Activated gamma-delta T cell (primary cell): ENCODE measurements around the gene HMCN2.
"Not testable (repeated sequence)": the region's sequence is repeated elsewhere in the genome, so short reads cannot be mapped to it uniquely, and the experiment has no call there.

ENCODE experiments used
- DNase-seq: peaks from one replicate; lab custom pipeline; 2025; lab: John Stamatoyannopoulos, UW

The HMCN2 gene

DNA sequence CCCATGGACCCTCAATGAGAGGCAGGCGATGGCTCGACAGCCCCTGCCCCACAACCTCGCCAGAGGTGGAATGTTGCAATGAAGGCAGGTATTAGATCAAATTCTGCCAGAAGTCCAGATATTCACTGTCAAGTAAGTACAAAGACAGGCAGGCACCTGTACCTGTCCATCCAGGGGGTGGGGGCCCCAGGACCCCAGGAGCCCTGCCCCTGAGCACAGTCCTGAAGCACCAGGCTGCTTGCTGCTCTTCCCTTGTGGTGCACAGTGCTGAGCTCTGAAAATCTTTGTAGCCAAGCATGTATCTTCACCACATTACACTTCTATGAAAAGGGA lies 26.2 kb upstream of the HMCN2 start:
- DNase-seq: no peak

DNA sequence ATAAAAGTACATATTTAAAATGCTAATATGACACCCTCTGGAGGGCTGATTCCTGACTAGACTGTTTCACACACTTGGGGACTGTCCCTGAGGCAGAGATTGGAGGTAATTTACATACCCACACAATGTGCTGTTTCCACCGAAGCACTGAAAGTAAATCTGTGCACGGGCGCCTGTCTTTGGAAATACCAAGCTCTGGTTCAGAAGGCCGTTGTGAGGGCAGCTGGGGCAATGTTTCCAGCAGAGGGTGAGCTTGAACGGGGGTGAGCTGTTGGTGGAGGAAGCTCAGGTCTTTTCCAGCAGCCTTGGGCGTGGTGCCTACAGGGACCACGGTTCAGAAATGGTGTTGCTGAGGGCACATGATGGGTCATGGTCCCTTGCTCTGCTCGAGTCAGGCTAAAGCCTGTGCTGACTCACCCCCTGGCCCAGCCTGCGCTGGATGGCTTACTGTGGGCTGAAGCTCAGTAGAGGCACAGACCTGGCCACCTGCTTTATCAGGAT lies 25.8 kb upstream of the HMCN2 start:
- no peak for DNase-seq

DNA sequence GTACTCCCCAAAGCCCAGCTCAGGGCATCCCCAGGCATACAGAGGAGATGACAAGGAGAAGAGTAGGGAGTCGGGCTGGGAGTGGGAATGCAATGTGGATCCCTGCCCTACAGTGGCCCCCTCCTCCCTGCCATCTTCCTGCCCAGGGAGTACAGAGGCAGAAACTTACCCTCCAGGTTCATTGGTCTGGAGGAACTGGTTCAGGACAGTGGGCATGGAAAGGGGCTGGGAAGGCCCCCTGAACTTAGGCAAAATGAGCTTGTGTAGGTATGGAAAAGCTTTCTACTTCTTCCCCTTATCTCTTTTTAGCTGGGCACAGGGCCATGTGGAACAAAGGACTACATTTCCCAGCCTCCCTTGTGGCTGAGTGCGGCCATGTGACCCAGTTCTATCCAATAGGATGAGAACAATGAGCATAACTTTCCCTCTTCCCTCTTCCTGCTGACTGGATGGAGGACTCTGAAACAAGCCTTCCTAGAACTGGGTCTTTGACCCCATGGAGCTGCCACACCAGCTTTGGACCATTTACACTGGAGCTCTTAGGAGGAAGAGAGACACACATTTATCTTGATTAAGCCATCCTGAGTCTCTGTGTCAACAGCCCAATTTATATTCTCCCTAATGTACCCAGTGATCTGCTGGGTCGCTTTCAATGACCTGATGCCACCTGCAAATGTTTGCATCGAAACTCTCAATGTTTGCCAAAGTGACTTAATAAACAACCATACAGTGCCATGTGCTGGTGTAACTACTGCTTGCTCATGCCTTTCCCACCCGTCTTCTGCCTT lies 25.0 kb upstream of the HMCN2 start:
- no peak for DNase-seq

DNA sequence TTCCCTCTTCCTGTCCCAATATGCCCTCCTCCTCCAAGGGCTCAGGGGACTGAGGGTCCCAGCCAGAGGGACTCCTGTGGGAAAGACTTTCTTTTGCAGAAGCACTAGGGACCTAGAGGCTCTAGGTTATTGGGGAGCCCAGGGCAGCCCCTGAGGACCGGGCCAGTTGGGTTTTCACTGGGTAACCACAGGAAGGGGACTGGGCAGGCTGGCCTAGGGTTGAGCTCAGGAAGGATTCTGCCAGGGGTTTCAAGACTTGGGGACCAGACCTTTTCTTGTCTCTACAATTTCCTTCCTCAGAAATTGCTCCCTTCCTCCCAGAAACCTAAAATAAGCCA lies 24.4 kb upstream of the HMCN2 start:
- no peak for DNase-seq

DNA sequence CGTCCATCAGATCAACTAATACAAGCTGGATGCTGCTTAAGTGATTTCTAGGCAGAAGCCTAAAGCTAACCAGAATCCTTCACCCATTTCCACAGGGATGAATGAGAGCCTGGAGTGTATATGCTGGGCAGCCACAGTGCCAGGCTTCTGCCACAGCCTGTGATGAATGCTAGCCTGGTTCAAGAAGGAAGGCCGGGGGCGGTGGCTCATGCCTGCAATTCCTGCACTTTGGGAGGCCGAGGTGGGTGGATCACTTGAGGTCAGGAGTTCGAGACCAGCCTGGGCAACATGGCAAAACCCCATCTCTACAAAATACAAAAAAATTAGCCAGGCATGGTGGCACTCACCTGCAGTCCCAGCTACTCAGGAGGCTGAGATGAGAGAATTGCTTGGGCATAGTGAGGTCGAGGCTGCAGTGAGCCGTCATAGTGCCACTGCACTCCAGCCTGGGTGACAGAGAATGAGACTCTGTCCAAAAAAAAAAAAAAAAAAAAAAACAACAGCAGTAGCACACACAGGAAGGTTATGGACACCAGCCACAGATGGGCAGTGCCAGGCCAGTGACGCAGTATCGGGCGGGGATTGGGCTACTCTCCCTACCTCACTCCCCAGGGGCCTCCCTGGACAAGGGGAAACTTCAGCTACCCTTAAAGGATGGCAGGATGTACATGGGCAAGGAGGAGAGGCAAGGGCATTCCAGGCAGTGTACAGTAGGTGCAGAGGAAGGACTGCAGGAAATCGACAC lies 23.1 kb upstream of the HMCN2 start:
- DNase-seq: no peak

DNA sequence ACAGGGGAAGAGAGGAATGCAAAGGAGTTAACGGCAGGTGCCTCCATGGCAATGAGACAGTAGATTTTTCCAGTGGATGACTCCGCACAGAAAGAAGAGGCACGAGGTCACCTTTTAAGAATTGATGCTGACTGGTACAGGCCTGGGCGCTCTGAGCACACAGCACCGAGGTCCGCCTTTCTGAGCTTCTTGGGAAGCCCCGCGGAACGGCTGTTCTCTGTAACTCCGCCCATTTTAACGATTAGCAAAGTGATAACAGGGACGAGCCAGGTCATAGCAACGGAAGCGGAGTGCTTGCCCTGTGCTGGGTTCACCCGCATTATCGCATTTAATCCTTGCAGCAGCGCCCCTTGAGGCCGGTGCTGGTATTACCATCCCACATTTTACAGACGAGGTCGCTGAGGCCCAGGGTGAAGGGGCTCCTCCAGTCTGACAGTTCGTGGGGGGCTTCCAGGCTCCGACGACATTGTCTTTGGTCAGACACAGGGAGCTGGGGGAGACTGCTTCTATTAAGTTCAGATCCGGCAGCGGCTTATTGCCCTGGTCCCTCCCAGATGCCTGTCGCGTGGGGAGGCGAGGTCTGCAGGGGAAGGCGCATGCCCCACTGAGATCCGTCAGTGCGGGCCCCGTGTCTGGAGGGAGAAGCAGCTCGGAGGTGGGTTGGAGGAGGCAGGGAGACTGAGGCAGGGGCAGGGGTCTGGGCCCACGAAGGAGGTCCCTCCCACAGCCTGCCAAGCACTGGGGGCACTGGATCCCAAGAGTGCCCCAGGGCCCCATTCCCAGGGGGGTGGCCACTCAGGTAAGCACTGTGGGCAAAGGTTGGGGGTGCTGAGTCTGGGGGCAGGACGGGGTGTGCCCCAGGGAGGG lies 22.3 kb upstream of the HMCN2 start:
- DNase-seq: no peak

DNA sequence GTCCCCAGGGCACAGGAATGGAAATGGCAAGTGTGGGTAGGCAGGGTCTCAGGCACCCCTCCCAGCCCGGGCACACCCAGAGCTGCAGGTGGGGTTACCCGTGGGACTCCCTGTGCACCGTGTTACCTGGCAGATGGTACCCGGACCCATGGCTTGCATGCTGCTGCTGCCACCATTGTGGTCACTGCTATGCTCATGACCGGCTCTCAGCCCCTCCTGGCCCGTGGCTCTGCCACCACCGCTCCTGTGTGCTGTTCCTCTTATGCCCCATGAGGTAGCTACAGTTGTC lies 21.7 kb upstream of the HMCN2 start:
- DNase-seq: no peak

DNA sequence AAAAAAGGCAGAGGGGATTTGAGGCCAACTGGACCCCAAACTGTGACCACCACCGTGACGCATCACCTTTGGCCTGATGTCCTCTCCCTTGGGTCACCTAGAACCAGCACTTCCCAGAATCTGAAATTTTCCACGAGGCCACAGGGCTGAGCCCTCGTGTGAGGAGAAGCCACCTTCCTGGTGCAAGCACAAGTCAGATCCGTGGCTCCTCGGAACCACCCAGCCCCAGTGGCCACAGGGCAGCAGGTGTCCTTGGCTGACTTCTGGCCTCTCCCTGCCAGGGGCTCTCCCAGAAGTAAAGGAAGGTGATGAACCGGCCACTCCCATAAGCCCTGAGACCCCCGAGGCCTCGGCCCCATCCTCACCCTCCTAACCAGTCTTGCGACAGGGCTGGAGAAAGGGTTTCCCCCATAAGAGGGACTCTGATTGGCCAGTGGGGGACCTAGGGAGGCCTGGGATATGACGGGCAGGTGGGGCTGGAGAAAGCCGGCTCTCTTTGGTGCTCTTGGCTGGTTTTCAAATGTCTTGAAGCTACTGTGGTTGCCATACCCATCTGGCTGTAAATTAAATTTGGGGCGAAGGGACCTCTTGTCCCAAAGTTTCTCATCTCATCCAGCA lies 20.9 kb upstream of the HMCN2 start:
- DNase-seq: no peak

DNA sequence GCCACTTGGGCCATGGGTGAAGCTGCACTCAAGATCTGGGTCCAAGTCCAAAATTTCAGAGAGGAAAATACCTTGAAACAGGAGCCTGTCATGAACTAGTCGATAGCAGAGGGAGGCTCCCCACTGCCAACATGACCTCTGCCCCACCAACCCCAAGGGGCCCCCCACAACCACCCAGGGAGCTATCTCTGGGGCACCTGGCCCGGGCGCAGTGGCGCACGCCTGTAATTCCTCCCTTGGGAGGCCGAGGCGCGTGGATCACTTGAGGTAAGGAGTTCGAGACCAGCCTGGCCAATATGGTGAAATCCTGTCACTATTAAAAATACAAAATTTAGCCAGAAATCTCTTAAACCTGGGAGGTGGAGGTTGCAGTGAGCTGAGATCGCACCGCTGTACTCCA lies 20.1 kb upstream of the HMCN2 start:
- DNase-seq: no peak

DNA sequence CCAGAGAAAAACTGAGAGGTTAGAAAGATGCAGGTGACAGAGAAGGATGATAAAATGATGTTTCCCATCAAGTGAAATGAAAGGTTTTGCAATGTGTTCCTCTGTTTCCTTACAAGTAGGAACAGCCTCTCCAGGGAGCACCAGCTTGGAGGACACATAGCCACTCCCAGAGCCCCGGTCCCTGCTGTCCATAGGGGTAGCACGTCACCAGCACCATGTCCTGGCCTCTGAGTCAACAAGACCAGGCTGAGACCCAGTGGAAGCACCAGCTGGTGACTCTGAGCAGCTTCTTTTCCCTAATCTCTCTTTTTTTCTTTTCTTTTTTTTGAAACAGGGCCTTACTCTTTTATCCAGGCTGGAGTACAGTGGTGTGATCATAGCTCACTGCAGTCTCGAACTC lies 19.4 kb upstream of the HMCN2 start:
- no peak for DNase-seq

DNA sequence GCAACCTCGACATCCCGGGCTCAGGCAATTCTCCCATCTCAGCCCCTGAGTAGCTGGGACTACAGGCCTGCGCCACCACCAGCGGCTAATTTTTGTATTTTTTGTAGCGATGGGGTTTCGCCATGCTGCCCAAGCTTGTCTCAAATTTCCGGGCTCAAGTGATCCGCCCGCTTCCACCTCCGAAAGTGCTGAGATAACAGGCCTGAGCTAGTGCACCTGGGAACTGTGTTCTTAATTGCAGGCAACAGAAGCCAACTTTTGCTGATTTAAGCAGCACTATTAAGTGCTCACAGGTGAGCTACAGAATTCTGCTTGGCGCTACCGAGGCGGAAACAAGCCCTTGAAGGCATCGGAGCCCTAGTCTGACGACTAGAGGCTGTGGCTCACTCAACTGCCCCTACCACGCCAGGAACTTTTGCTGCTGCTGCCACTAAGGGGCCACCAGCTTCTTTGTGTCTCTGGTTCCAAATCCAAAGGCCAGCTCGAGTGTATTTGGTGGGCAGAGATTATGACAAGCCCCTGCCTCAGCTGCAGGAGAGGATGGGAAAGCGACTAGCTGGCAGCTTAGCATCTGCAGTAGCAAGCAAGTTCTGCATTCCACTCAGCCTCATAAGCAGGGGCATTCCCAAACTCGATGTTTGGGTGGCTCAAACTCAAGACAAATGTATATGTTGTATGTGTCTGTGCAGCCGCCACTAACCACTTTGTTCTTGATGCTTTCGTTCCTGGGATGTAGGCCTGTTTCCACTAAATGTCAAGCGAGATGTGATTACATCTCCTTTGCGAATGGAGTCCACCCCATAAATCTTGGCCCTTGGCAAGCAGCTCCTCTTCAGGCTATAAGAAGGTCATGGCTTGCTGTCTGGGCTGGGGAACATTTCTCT lies 10.6 kb upstream of the HMCN2 start:
- DNase-seq: no peak

DNA sequence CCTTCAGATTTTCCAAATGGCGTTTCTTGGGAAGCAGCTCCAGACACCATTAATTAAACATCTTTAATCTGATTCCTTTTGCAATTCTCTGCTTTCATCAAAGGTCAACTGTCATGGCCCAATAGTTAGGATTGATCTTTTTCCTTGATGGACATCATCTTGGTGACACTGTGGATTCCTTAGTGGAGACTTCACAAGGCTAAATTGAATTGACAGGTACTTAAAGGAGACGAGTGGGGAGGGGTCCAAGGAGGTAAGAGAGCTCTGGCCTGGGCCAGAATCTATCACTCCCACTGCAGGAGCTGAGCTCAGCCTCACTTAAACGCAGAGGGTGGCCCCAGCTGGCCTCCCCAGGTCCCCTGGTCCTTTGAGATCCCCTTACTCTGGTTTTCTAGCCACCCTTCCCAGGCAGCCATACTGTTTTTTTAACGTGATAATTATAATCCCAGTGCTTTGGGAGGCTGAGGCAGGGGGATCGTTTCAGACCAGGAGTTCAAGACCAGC lies 9.9 kb upstream of the HMCN2 start:
- no peak for DNase-seq

DNA sequence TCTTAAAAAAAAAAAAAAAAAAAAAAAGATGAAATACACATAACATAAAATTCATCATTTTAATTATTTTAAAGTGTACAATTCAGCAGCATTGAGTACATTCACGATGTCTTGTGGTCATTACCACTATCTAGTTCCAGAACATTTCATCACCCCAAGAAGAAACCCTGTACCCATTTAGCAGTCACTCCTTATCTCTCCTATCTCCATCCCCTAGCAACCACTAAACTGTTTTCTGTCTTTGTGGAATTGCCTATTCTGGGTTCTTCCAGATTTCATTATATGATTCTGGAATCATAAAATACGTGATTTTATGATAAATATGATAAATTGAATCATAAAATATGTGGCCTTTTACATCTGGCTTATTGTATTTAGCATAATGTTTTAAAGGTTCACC lies 8.9 kb upstream of the HMCN2 start:
- no peak for DNase-seq

DNA sequence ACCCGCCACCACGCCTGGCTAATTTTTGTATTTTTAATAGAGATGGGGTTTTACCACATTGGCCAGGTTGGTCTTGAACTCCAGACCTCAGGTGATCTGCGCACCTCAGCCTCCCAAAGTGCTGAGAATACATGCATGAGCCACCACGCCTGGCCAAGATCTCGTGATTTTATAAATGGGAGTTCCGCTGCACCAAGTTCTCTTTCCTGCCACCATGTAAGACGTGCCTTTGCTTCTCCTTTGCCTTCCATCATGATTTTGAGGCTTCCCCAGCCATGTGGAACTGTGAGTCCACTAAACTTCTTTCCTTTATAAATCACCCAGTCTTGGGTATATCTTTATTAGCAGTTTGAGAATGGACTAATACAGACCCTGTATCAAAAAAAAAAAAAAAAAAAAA lies 7.4 kb upstream of the HMCN2 start:
- not testable (repeated sequence) for DNase-seq

DNA sequence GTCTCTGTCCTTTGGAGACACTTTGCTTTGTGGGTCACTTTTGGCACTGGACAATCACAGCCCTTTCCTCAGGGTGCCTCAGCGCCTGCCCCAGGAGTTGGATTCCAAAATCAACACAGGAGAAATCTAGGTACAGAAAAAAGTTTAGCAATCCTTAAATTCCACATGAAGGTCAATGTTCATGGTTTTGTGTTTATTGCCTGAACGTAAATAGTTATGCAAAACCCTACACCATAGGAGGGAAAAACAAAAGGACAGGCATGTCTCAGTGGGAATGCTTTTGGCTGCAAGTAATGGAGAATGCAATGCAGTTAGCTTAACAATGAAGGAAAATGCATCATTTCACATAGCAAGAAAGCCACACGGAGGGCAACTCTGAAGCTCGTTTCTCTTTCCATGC lies 6.5 kb upstream of the HMCN2 start:
- no peak for DNase-seq

DNA sequence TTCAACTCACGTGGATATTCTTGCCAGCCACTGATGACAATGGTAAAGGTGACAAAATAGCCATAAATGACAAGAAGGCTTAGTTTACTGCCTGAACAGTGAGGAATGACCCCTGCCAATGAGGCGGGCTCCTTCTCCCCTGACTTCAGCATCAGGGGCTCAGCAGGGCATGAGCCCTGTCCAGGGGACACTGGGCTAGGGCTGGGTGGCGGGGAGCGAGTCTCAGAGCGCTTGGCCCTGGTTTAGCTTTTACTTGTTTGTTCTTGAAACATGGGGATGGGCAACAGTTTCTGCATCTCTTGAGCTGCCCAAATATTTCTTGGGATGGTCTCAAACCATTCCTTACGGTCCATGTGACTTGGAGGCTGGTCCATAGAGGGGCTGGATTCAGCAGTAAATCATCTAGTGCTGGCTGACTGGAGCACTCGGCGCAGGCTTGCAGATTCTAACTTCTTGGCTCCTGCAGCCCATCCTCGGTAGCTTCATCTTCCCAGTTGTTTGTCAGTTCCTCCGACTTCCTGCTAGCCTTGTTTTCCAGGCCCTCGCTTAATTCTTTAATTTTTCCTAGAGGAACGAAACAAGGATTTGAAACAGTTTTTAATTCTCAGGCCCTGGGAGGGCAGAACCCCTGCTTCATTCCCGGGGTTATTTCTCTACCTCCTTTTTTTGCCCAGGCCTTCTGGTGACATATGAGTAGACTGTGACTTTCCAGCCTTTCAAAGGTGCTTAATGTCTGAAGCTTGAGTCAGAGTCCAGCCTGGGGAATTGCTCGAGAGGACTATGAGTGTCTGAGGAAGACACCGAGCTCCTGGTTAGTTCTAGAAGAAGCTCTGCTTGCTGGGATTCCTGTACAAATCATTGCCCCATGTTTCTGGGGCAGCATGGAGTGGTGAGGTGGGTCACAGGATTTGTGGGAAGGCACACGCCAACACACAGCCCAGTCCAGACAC lies 4.5 kb upstream of the HMCN2 start:
- DNase-seq: no peak

DNA sequence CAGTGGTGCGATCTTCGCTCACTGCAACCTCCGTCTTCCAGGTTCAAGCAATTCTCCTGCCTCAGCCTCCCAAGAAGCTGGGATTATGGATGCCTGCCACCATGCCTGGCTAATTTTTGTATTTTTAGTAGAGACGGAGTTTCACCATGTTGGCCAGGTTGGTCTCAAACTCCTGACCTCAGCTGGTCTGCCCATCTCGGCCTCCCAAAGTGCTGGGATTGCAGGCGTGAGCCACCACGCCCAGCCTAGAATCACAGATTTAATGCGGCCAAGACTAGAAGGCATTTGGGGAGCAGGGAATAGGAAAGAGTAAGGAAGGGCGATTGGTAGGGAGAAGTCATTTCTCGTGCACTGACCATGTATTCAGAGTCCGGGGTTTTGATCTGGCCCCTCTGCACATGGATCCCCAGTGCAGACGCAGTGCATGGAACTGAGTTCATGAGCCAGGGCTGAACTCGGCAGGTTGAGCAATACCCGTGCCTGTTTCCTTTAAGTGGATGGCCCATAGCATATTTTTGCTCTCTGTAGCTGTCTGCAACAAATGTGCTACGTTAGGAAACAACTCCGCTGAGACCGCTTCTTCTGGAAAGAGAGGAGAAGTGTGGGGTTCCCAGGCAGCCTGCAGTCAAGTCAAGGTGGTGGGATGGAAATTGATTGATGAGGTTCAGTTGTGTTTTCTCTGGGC lies 3.4 kb upstream of the HMCN2 start:
- DNase-seq: no peak

DNA sequence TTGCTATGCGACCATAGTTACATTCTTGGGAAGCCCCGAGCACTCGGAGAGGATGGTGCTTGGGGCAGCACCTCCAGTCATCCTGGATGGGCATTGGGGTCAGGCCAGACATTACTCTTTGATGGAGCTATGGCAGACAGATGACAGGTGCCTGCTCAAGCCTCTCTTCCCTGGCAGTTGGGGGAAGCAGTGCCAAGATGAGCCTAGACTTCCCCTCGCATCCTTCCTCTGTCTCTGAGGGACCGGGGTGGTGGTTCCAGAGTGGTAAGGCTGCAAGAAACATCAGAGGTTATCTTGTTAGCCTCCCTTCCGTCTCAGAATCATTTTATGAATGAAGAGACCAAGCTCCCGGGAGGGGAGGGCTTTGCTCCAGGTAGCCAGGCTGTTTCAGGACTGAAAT lies 2.8 kb upstream of the HMCN2 start:
- DNase-seq: no peak

DNA sequence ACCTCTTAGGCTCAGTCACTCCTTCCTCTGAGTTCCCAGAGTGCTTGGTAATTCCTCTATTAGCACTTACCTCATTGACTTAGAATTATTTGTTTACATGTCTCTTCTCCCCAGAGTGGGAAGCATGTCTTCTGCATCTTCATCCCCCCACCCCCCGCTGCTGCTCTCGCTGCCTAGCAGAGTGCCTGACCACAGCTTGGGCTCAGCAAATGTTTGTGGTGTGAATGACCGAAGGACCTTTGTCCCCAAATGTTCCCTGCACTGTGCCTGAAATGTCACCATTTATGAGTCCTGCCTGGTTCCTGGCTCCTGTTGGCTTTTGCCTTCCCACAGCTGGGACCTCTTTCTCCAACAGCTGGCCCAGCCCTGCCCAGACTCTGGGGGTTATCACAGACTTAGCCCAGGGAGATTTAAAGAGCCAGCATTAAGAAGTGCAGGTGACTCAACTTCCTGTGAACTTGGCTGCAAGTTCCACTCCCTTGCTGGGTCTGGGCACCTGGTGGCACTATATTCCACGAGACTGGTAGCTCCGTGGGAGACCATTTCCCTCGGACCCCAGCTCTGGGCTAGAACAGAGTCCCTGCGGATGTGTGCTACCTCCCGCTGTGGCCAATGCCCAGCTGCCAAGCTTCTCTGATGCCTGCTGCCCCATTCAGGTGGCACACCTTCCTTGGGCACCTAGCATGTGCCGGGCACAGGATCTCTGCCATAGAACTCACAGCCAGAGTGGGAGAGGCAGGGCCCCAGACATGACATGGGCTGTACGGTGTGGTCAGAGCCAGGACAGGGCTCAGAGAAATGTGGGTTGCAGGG lies 1.8 kb upstream of the HMCN2 start:
- DNase-seq: no peak
